KMS-11 (cell line): ENCODE results near the gene PEX16.
A peak's percentile ranks its signal among the peaks of the same experiment; 100 is the strongest.

Experiments used
- H2AFZ ChIP-seq: fragments of 200-600 bp; sonication (generic); 2 replicates; pipeline ENCODE4 v1.6.1; 2016; ENCODE audit warnings: antibody characterized with exemption, mixed run types, low read depth
- H3K27ac ChIP-seq: fragments of 200-600 bp; sonication (generic); 2 replicates; pipeline ENCODE4 v1.6.1; 2016; ENCODE audit warnings: mild to moderate bottlenecking, mixed run types
- H3K27me3 ChIP-seq: fragments of 200-600 bp; sonication (generic); 2 replicates; pipeline ENCODE4 v1.6.1; 2017; ENCODE audit warnings: mild to moderate bottlenecking, low read depth, mixed run types, moderate library complexity; ENCODE audit not compliant: insufficient read depth
- H3K36me3 ChIP-seq: fragments of 200-600 bp; sonication (generic); 2 replicates; pipeline ENCODE4 v1.6.1; 2017; ENCODE audit warnings: mild to moderate bottlenecking, mixed run types; ENCODE audit not compliant: insufficient read depth
- H3K4me1 ChIP-seq: fragments of 200-600 bp; sonication (generic); 2 replicates; pipeline ENCODE4 v1.6.1; 2016; ENCODE audit warnings: mild to moderate bottlenecking, low read depth, mixed run types; ENCODE audit not compliant: poor library complexity, severe bottlenecking
- H3K4me2 ChIP-seq: fragments of 200-600 bp; sonication (generic); 2 replicates; pipeline ENCODE4 v1.7.0; 2016; ENCODE audit warnings: mild to moderate bottlenecking, mixed run types
- H3K4me3 ChIP-seq: fragments of 200-600 bp; sonication (generic); IDR thresholded peaks from 2 replicates; pipeline ENCODE4 v1.6.1; 2017; ENCODE audit warnings: low read depth, low read length, mixed read lengths; ENCODE audit not compliant: insufficient read depth
- H3K79me2 ChIP-seq: fragments of 200-600 bp; sonication (generic); 2 replicates; pipeline ENCODE4 v1.6.1; 2016; ENCODE audit warnings: low read depth, mixed run types; ENCODE audit not compliant: insufficient read depth
- H3K9ac ChIP-seq: fragments of 200-600 bp; sonication (generic); 2 replicates; pipeline ENCODE4 v1.6.1; 2016; ENCODE audit warnings: mild to moderate bottlenecking, mixed run types
- H4K20me1 ChIP-seq: fragments of 200-600 bp; sonication (generic); 2 replicates; pipeline ENCODE4 v1.6.1; 2016; ENCODE audit warnings: mild to moderate bottlenecking, mixed run types; ENCODE audit not compliant: insufficient read depth
- CTCF ChIP-seq: fragments of 200-600 bp; sonication (generic); conservative IDR thresholded peaks from 2 replicates; pipeline ENCODE4 v1.6.1; 2017; ENCODE audit warnings: low read depth, mild to moderate bottlenecking, antibody characterized with exemption, low read length, moderate library complexity, mixed read lengths

PEX16 gene

GRCh38 chr11:45921561-45922424 lies 4.1 kb upstream of the PEX16 start:
- no peak overlapping the region for H3K9ac ChIP-seq
- H3K36me3 ChIP-seq, result no peaks in the 10 kb centered on the region
- peak overlapping the region; percentile 73 for H2AFZ ChIP-seq
- TF ChIP-seq CTCF, result no peak
- H3K79me2 ChIP-seq, result peaks cover 5% of the 10 kb centered on the region
- peaks cover 8% of the 10 kb centered on the region for H3K4me1 ChIP-seq
- H3K4me3 ChIP-seq, result no peak overlapping the region
- H3K4me2 ChIP-seq, result peak overlapping the region; percentile 39
- H3K27ac ChIP-seq, result no peak overlapping the region
- no peaks in the 10 kb centered on the region for H4K20me1 ChIP-seq
- H3K27me3 ChIP-seq, result 0 out of 2 replicates have a peak, but pooled peaks cover 5% of the 10 kb centered on the region

DNA sequence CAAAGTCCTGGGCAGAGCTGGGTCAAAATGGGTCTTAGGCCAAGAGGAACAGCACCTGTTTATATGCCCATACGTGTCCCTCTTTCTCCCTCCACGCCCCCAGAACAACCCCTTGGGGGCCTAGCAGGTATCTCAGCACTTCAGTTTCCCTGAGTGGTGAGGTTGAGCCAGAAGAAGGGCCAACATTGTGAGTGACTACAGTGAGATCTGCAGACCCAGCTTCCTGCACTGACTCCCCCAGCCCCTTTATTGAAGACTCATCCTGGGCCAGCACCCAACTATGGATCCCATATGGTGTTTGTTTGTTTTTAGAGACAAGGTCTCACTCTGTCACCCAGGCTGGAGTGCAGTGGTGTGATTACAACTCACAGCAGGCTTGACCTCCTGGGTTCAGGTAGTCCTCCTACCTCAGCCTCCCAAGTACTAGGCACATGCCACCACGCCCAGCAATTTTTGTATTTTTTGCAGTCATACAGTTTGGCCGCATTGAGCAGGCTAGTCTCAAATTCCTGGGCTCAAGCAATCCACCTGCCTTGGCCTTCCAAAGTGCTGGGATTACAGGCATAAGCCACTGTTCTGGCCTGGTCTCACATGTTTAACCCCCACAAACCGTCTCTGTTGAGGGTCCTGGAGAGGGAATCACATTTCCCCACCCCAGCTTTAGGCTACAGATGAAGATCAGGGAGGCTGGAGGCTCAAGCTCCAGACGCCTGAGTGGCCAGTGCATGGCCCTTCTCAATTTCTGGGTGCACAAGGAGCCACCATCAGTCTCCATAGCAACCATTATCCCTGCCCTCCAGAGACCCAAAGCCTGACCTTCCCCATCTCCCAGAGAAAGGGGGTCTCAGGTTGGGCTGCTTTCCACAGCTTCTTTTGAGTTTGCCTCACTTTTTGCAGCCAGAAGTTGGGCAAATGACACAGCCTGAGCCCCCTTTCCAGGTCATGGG lies 3.1 kb upstream of the PEX16 start:
- H3K9ac ChIP-seq, result no peak overlapping the region
- no peaks in the 10 kb centered on the region for H4K20me1 ChIP-seq
- no peaks in the 10 kb centered on the region for H3K36me3 ChIP-seq
- H3K27me3 ChIP-seq, result 0 out of 2 replicates have a peak, but pooled peaks cover 5% of the 10 kb centered on the region
- no peak overlapping the region for H3K4me2 ChIP-seq
- no peak overlapping the region for H2AFZ ChIP-seq
- no peak for TF ChIP-seq CTCF
- peaks cover 14% of the 10 kb centered on the region for H3K79me2 ChIP-seq
- H3K4me1 ChIP-seq, result peaks cover 16% of the 10 kb centered on the region
- no peak overlapping the region for H3K4me3 ChIP-seq
- no peak overlapping the region for H3K27ac ChIP-seq

GRCh38 chr11:45919806-45920530 lies 2.3 kb upstream of the PEX16 start:
- Histone ChIP-seq H3K4me3 (no peak overlapping the region), H3K4me1 (peaks cover 16% of the 10 kb centered on the region), H3K4me2 (no peak overlapping the region), H4K20me1 (no peaks in the 10 kb centered on the region), H3K79me2 (peaks cover 14% of the 10 kb centered on the region), H3K9ac (no peak overlapping the region), H2AFZ (no peak overlapping the region), H3K27me3 (0 out of 2 replicates have a peak, but pooled peaks cover 5% of the 10 kb centered on the region), H3K27ac (no peak overlapping the region), H3K36me3 (no peaks in the 10 kb centered on the region)
- TF ChIP-seq CTCF, result no peak
